HEK293 (cell line): ENCODE data around the gene OTUB2.

Source experiments
- ZNF292 ChIP-seq: fragments of 450-650 bp; formaldehyde crosslinking; IDR thresholded peaks from 2 replicates; pipeline ENCODE4 v1.5.1; 2016; ENCODE audit warnings: low read depth, missing biosample characterization, missing genetic modification characterization, borderline replicate concordance
- ZNF629 ChIP-seq: fragments of 450-650 bp; formaldehyde crosslinking; IDR thresholded peaks from 2 replicates; pipeline ENCODE4 v1.5.1; 2017; ENCODE audit warnings: missing biosample characterization, missing genetic modification characterization
- TF ChIP-seq, protein P1 (sequence below): fragments of 450-650 bp; formaldehyde crosslinking; IDR thresholded peaks from 2 replicates; pipeline ENCODE4 v1.5.1; 2016; ENCODE audit warnings: missing biosample characterization, missing genetic modification characterization, low read depth
- TF ChIP-seq, protein P2 (sequence below): fragments of 450-650 bp; formaldehyde crosslinking; IDR thresholded peaks from 2 replicates; pipeline ENCODE4 v1.5.1; 2016; ENCODE audit warnings: missing biosample characterization, missing genetic modification characterization

Gene OTUB2

DNA sequence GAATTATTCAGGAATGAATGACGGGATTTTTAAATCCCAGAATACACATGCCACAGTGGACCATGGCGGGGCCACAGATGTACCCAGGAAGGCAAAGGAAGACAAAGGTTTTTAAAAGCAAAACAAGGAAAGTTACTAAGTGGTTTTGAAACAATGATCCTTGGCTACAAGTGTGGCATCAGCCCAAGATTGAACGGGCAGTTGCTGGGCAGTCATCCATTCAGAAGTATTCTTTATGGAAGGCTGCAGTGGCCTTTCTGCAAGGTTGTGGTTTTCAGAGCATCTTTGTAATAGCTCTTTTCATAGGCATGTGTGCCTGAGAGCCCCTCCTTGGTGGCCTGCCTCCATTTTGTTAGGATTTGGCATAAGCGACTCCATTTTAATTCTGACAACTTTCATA, 71.0 kb downstream of the OTUB2 start (continued):
- TF ChIP-seq, protein P1, sequence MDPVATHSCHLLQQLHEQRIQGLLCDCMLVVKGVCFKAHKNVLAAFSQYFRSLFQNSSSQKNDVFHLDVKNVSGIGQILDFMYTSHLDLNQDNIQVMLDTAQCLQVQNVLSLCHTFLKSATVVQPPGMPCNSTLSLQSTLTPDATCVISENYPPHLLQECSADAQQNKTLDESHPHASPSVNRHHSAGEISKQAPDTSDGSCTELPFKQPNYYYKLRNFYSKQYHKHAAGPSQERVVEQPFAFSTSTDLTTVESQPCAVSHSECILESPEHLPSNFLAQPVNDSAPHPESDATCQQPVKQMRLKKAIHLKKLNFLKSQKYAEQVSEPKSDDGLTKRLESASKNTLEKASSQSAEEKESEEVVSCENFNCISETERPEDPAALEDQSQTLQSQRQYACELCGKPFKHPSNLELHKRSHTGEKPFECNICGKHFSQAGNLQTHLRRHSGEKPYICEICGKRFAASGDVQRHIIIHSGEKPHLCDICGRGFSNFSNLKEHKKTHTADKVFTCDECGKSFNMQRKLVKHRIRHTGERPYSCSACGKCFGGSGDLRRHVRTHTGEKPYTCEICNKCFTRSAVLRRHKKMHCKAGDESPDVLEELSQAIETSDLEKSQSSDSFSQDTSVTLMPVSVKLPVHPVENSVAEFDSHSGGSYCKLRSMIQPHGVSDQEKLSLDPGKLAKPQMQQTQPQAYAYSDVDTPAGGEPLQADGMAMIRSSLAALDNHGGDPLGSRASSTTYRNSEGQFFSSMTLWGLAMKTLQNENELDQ = no peak
- TF ChIP-seq ZNF629 = no peak
- no peak for TF ChIP-seq ZNF292 (tag by site-specific recombination)
- TF ChIP-seq, protein P2, sequence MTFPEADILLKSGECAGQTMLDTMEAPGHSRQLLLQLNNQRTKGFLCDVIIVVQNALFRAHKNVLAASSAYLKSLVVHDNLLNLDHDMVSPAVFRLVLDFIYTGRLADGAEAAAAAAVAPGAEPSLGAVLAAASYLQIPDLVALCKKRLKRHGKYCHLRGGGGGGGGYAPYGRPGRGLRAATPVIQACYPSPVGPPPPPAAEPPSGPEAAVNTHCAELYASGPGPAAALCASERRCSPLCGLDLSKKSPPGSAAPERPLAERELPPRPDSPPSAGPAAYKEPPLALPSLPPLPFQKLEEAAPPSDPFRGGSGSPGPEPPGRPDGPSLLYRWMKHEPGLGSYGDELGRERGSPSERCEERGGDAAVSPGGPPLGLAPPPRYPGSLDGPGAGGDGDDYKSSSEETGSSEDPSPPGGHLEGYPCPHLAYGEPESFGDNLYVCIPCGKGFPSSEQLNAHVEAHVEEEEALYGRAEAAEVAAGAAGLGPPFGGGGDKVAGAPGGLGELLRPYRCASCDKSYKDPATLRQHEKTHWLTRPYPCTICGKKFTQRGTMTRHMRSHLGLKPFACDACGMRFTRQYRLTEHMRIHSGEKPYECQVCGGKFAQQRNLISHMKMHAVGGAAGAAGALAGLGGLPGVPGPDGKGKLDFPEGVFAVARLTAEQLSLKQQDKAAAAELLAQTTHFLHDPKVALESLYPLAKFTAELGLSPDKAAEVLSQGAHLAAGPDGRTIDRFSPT (tag by site-specific recombination) = no peak
